ENCODE measurements around the gene TAS2R1. TPM values are rescaled to one million over a fixed set of nuclear protein-coding genes. Genes with fewer than 3 reads are reported as not detected.

TAS2R1 gene
- polyA plus RNA-seq, 3 donors: 0.13 TPM; not detected in 2

DNA sequence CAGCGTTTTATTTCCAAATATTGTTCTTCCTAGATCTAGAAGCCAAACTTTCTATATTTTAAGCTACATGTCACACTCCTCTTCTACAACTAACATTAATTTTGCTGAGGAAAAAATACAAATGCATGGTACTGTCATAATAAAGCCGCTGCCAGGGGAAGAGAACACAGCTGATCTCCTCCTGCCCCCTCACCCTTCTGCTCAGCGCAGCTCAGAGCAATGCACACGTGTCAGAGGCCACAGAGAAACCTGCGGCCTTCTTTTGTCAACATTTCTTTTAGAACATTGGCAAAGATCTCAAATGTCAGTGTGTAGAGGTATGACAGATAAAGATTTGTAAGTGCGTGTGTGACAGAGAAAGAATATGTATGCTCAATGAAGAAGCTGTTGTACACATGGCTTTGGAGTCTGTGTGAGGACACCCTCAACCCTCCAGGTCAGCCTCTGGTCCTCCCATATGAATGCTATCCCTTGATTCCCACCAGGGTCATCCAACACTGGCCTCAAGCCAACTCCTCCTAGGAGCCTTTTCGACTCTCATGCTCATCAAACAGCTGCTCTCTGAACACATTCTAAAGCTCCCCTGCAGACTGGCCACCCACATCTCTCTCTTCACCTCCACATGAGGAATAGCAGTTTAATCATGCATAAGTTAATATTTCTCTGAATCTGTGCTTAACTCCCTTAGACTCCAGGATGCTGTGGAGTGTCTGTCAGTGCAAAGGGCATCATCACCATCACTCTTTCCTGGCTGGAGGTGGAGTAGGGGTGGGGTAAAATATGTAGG is 40.9 kb downstream of the TAS2R1 start:
- no peak for DNase-seq

DNA sequence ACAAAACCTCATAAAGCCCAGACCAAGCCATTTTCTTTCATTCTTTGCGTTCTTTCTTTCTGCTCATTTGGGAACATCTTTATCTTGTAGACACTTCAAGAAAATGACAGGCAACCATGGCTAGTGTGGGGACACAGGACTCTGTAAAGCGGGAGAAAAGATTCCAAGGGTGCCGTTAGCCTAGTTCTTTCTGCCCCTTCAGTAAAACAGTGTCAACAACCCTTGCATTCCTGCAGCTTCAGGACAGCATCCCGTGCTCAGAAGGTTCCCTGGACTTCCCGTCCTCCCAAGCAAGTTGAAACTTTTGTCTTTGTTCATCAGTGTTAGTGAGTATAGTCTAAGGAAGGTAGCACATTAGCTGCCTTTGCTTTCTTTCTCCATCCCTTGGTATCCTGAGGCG is 41.9 kb downstream of the TAS2R1 start:
- DNase-seq: no peak

DNA sequence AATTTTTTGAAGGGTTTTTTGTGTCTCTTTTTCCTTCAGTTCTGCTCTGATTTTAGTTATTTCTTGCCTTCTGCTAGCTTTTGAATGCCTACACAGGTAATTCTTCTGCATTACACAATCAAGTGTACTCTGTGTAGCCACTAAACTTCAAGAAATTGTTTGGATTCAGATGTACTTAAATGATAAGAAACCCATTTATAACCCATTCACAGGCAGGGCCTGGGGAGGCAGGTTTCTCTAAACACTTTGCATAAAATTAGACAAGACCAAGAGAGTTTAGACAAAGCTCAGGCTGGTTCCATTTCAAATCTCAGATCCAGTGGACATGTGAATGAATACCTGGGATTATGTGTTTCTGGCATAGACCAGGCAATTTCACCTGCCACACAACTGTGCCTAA is 43.0 kb downstream of the TAS2R1 start:
- DNase-seq: no peak

DNA sequence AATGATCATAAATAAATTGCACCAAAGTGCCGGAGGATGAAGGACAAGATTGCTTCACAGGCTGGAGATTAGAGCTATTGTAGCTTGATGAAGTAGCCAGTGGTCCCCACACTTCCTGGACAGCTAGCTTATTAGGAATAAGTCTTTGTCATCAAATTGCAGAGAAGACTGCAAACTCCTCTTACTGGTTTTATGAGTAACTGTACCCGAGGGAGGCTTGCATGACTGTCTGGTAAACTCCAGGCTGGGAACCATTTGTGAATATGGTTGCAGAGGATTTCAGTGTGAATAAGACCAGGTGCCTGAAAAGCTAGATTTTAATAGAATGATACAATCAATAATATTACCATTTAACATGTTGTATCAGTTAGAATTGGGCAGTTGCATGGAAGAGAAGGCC is 47.7 kb downstream of the TAS2R1 start:
- no peak for DNase-seq

Other genes with a start within 250 kb of the TAS2R1 start
- gene SEMA5A, start 84.3 kb downstream of the TAS2R1 start, polyA plus RNA-seq (ENCODE audit: insufficient read length in 3 of 3): 10 to 100 TPM; 32.5 to 44.8 (median 42.8) TPM

Measured in renal pelvis (tissue), 4 donors.